Measurements from ENCODE around the gene MTNR1B.

Gene MTNR1B

GRCh38 chr11:92978271-92979111 lies 9.0 kb downstream of the MTNR1B start:
- DNase-seq, result no peak

GRCh38 chr11:92979176-92979575 lies 9.7 kb downstream of the MTNR1B start:
- DNase-seq, result no peak

- no peak for DNase-seq
These were observed 10.9 kb downstream of the MTNR1B start for GRCh38 chr11:92980312-92980711.

DNA sequence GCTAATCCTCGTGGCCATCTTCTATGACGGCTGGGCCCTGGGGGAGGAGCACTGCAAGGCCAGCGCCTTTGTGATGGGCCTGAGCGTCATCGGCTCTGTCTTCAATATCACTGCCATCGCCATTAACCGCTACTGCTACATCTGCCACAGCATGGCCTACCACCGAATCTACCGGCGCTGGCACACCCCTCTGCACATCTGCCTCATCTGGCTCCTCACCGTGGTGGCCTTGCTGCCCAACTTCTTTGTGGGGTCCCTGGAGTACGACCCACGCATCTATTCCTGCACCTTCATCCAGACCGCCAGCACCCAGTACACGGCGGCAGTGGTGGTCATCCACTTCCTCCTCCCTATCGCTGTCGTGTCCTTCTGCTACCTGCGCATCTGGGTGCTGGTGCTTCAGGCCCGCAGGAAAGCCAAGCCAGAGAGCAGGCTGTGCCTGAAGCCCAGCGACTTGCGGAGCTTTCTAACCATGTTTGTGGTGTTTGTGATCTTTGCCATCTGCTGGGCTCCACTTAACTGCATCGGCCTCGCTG lies 12.1 kb downstream of the MTNR1B start:
- DNase-seq, result no peak

GRCh38 chr11:92986585-92986984 lies 17.1 kb downstream of the MTNR1B start:
- DNase-seq, result no peak

- no peak for DNase-seq
These were observed 23.6 kb downstream of the MTNR1B start for GRCh38 chr11:92993004-92993403.

- DNase-seq, result no peak
These were observed 31.3 kb downstream of the MTNR1B start for GRCh38 chr11:93000511-93001476.

DNA sequence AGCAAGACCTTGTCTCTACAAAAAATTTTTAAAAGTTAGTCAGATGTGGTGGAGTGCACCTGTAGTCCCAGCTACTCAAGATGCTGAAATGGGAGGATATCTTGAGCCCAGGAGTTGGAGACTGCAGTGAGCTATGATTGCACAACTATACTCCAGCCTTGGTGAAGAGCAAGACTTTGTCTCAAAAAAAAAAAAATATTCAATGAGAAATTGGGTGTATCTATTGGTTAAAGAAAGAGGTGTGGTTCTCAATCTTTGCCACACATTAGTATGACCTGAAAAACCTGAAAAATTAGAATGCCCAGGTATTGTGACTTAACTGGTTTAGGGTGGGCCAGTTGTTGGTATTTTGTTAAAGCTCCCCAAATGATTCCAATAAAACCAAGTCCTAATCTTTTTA lies 32.4 kb downstream of the MTNR1B start:
- no peak for DNase-seq

- no peak for DNase-seq
These were observed 32.9 kb downstream of the MTNR1B start for GRCh38 chr11:93002380-93002779.

DNA sequence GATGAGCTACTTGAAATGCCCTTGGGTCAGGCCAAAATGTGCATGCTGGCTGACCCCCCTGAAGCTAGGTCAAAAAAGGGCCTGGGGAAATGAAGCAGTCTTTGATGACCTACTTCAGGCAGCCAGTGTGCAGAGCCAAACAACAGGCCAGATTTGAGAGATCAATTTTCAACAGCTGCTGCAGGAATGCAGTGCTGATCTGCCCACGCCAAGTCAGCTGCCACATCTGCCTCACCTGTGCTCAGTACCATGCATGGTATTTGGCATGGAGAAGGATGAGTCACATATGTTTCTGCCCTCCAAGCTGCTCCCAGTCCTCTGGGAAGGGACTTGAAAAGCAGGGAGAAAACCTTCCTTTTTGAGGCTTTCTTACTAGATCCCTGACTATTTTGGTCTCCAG lies 35.8 kb downstream of the MTNR1B start:
- no peak for DNase-seq

DNA sequence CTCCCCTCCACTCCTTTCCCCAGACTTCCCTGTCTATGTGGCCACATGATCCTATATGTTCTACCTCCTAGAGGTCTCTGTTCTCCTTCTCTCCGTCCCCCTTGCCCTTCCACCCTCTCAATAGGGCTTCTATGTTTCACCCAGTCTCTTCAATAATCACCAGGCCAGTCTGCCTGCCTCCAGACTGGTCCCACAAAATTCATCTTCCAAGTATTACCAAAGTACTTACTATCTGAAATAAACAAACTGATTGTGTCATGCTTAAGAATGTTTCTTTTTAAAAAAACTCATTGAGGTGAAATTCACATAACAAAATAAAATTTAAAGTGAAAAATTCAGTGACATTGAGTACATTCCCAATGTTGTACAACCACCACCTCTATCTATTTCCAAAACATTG lies 44.2 kb downstream of the MTNR1B start:
- DNase-seq, result no peak

DNA sequence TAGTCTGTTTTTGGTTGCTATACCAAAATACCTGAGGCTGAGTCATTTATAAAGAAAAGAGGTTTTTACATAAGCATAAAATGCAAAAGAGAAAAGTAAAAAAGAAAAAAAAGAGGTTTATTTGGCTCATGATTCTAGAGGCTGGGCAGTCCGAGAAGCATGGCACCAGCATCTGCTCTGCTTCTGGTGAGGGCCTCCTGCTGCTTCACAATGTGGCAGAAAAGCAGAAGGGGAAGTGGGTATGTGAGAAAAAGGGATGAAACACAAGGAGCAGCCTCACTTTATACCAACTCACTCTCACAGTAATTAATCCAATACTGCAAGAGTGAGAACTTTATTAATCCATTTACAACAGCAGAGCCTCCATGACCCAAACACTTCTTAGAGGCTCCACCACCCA lies 47.1 kb downstream of the MTNR1B start:
- no peak for DNase-seq

GRCh38 chr11:93017821-93018690 lies 48.6 kb downstream of the MTNR1B start:
- no peak for DNase-seq

DNA sequence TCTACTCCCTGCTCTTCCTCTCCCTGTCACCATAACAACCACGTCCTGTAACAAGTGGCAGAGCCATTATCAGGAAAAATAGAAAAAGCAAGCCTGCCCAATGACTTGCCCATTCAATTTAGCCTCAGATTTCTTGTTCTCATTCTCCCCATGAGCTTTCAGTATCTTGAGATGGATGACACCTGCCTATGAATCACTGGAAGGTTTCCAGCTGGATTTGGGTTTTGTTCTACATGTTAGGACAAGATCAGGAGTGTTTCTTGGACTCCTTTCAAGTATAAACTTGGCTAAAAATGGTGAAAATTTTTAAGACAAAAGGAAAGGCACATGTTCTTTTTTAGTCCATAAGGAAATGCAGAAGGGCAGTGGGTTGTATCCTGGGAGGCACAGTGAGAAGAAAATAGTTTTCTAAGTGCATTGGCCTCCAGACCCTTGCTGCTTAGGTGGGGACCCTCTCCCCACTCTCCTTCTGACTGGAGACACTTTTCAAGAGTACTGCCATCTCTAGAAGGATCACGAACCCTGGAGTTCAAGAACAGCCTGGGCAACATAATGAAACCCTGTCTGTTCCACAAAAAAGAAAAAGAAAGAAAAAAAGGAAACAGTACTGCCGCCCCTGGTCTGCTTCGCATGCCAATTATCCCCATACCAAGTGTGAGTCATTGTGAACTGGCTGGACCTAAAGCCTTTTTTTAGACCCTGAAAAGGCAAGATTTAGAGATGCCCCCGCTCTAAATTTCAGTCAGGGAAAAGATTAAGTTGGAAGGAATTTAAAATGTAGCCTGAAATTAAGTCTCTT lies 51.0 kb downstream of the MTNR1B start:
- DNase-seq, result no peak

- DNase-seq, result no peak
These were observed 54.9 kb downstream of the MTNR1B start for GRCh38 chr11:93024369-93024768.

- DNase-seq, result no peak
These were observed 56.3 kb downstream of the MTNR1B start for GRCh38 chr11:93025558-93026255.

- DNase-seq, result no peak
These were observed 59.6 kb downstream of the MTNR1B start for GRCh38 chr11:93028960-93029522.

GRCh38 chr11:93031386-93031785 lies 61.9 kb downstream of the MTNR1B start:
- DNase-seq, result no peak
